ENCODE measurements around the gene ZNRF1. TPM values are rescaled to one million over a fixed set of nuclear protein-coding genes. Genes with fewer than 3 reads are reported as not detected.

Gene ZNRF1
- total RNA-seq, 1 donor from 2014 or later = 42.5 TPM

DNA sequence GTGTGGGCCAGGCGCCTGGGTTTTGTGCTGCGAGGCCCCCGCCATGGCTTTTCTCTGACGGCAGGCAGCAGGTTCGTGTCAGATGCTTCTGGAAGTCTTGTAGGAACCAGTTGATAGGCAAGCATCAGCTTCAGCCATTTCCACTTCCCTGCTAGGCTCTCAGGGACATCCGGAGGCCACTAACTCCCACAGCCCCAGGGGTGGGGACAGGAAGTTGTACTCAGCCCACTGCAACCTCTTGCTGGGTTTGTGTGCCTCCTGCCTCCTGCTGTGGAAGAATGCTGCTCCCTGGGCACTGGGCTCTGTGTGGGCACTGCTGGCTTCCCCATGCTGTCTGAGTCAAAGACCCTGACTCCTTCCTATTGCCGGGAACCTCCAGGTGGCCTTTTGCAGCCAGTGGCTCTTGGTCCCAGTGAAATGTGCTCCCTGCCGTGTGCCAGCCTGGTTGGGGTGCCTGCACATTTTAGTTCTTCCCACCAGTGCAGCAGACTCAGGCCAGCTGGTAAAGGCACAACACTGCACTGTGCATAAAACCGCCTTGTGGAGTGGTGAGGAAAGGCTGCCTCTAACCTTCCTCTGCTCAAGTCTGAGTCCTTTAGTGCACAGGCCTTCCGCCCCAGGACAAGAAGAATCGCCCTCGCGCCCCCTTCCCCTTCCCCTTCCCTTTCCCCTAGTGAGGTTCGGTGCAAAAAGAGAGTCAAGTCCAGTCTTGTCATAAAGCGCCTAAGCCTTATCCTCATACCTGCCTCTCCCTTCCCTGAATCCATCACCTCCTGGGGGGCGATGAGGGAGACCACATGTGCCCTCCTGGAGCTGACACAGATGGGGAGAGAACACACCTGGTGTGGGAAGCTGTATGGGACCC lies 101.1 kb downstream of the ZNRF1 start:
- ATAC-seq = no peak

DNA sequence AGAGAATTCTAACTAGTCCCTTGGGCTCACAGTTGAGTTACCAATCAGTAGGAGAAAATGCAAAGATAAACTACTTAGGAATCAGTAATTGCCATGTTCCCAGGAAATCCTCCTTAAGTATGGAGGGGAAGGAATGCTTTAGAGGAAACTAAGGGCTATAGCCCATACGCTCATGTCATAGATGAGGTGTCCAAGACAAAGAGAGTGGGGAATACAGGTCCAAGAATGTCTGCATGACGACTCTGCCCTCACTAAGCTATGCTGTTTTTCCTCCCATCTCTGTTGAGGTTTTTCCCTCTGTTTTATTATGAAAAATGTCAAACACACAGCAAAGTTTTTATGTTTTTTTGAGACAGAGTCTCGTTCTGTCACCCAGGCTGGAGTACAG lies 101.8 kb downstream of the ZNRF1 start:
- no peak for ATAC-seq

DNA sequence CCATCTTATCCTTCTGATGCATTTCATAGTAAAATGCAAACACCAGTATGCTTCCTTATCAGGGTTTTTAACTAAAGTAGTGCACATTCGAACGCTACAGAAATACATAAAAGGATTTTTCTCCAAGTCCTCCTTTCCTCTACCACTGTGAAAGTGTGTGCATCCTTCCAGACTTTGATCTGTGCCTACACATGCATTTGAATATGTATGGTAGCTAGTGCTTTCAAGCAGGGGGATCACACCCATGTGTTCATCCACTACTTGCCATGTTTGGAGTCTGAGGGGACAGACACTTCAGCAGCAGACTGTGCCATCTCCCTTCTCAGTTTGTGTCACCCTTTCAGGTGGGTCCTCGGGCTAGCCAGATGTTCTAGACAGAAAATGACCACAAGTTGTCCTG lies 102.8 kb downstream of the ZNRF1 start:
- ATAC-seq = no peak

DNA sequence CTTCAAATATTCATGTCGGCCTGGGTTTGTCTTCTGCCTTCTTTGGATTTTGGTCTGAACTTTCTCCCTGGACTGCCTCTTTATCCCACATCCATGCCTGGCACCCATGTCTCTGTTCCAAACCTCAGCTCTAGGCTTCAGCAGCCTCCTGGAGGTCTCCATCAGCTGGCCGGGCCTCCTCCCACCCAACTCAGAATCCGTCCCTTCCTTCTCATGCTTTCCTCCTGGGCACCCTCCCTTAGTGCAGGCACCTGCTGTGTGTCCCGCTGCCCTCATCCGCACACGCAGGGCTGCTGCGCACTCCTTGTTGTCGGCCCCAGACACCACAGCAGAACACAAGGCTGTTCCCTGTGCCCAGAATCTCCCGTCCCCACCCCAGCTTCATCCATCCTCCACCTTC lies 103.8 kb downstream of the ZNRF1 start:
- ATAC-seq = no peak

DNA sequence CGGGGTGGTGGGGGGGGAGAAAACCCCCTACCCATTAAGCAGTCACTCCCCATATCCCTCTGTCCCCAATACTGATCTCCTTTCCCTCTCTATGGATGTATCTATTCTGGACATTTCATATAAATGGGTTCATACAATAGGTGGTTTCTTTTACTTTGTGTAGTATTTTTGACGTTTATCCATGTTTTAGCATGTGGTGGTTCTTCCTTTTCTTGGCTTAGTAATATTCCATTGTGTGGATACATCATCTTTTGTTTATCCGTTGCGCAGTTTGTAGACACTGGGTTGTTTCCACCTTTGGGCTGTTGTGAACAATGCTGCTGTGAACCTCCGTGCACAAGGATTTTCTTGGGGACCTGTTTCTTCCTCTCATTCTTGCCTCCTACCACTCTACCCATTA lies 105.2 kb downstream of the ZNRF1 start:
- ATAC-seq = no peak

DNA sequence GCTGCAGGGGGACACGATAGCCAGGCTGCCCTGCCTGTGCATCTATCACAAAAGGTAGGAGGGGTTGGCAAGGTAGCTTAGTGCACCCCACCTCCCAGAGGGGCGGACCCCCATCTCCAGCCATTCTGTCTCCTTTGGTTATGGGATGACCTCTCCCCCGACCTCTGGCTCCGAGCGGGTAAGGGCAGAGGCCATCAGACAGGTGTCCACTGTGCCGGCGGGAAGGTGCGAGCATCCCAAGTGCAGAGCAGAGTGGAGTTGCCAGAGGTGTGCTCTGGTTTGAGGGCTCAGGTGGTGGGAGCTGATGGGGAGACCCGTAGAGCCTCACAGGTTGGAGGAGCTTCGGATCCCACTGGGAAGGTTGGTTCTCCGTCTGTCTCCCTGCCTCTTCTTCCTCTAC lies 106.0 kb downstream of the ZNRF1 start:
- no peak for ATAC-seq

DNA sequence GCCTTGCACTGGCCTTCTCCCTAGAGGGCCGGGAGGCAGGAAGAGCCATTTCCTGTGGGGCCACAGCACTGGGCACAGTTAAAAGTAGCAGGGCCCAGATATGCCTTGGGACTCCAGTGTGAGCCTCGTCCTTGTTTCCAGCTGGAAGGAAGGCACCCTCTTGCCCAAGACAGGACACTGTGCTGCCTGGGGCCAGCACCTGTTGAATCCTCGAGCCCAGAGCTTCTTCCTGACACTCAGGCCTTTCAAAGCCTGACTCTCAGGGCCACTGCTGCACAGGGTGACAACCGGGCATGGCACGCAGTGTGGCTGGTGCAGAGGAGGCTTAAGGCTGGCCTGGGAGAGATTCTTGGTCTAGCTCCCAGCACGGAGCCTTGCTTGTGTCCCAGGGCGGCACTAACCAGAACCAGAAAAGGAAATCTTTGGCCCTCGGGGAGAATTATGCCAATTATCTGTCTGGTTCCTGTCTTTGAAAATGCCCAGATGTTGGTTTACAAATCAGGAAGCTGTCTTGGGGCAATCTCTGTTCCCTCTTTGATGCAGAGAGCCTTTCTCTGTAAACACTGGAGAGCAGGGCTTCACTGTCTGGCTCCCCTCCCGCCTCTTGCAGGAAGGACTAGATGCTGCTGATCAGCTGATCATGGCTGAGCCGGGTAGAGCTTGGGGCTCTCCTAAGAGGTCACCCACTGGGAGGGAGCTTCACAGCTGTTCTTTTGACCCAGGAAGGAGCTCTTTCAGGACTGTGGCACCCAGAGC lies 106.7 kb downstream of the ZNRF1 start:
- ATAC-seq = no peak

DNA sequence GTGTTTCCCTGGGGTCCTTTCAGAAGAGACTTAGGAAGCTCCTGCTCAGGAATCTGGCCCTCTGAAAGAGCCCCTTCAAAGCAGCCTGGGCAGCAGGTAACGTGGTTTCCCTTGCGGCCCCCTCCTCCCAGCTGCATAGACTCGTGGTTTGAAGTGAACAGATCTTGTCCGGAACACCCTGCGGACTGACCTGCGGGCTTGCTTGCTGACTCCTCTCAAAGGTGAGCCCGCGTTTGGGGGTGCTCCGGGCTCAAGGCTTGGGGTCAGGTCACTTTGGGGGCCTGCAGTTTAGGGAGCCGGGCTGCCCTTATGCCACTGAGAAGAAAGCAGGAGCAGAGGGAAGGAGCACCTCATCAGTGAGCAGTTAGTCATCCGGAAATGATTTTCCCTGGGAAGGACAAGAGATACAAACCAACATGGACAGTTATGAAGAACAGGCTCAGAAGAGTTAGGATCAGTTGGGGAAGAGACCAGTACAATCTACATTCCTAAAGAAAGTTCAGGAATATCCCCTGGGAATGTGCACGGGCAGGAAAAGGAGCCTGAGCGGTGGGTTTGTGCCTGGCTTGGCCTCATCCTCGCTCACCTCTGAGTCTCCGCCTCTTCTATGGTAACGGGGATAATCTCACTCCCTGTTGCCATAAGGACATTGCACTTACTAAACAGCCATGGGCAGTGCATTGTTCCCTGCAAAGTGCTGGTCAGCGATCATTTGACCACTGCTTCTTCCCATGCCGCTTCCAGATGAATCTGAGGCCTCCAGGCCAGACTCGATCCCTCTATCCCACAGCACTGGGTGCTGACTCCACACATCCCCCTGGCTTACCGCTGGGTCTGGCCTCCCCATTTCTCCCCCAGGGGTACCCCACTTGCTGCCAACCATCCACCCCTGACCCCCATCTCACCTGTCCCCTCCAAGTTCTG lies 107.8 kb downstream of the ZNRF1 start:
- no peak for ATAC-seq

DNA sequence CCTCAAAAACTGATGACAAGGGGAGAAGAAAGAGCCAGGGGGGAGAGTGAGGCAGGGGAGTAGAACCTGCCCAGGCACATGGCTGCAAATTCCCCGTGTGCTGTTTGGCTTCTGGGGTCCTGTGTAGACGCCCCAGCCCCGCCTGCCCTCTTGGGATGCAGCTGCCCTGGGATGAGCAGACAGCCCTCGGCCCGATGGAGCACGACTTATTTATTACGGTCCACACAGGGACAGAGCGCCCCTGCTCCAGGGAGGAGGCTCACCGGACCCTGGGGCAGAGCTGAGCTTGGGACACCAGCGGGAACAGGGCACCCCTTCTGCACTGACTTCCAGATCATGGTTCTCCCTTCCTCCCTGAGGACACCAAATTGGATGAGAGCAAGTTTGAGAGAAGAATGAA lies 108.7 kb downstream of the ZNRF1 start:
- no peak for ATAC-seq

DNA sequence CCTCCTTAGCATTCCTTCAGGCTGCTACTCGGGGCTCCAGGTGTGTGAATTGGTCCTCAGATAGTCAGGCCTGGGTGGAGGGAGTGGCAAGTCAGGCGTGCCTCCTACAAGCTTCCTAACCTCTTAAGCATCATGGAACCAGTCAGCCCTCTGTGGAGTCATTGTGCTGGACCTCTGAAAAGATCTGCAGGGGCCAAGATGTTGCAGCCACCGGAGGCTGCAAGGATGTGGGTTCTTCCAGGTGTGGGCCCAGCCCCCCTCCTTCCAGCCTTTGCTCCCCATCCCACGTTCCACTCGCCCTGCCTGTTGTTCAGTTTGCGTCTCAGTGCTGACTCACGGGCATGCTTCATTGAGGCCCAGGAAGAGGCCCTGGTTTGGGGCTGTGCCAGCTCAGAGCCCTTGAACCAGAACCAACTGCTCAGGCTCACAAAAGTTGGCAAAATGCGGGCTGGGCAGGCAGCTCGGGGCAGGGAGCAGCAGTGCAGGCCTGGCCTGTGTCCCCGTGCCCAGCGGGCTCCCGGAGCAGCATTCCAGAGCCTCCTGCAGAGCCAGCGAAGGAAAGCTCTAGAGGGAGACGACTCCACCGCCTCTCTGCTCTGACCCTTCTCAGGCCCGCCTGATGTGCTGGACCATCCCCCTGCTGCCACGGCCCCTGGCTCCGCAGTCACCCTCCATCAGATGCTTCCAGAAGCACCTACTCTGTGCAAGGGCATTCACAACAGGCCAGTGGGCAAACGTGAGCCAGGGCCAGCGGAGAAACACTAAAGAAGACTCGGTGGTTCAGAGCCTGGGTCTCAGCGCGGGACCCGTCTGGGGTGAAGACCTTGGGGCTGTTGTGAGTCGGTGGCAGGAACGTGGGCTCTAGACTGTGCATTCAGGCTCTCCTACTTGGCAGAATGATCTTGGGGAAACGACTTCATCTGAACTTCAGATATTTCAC lies 110.2 kb downstream of the ZNRF1 start:
- peak; percentile 80 for ATAC-seq

DNA sequence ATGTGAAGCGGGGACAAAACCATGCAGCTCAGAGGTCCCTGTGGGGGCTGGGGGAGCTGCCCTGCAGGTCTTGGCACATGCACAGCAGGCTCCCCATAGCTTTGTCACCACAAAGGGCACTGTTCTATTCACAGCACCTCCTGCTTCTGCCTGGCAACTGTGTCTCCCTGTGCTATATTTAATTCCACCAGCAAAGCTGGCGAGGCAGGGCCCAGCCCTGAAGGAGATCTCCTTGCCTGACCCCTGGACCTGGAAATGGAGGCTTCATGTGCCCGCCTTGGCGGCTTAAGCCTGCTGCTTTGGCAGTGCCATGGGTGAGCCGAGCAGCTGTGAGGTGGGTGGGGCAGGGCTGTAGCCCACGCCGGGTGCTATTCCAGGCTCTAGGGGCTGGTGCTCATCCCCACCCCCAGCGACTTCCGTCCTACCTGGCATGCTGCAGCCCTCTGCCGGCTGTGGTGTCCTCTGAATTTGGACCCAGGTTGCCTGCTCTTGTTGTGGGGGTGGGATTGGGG lies 111.0 kb downstream of the ZNRF1 start:
- peak; percentile 14 for ATAC-seq

DNA sequence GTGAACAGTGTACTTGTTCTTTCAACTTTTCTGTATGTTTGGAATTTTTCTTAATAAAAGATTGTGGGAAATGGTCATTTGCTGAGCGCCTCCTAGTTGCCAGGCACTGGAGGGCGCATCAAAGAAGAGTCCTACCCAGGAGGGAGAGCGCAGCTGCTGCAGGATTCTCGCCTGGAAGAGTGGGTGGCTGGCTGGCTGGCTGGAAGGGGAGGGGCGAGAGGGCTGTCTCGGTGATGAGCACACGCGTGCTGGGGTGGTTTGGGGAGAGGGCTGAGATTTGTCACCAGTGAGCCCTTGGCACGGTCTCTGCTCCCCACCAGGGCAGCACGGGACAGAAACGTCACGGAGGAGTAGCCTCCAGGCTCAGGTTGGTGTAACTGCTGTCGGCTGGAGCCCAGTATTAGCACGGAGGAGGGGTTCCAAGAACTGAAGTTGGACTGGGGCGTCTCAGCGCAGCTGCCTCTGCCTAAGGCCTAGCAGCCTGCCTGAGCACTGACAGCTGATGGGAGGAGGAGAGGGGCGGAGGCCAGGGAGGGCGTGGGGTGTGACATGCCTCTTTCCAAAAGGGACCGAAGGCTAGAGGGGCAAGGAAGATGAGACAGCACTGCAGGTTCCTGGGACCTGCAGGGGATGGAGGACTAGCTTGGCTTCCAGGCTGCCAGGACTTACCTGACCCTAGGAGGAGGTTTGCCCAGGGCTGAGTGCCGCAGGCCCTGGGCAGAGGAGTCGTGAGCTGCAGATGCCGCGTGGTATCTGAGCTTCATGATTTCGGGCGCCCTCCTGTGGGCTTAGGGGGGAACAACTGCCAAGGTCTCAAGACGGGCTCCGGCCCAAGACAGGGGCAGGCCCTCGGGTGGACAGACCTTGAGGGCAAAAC lies 112.1 kb downstream of the ZNRF1 start:
- ATAC-seq = peak; percentile 51

DNA sequence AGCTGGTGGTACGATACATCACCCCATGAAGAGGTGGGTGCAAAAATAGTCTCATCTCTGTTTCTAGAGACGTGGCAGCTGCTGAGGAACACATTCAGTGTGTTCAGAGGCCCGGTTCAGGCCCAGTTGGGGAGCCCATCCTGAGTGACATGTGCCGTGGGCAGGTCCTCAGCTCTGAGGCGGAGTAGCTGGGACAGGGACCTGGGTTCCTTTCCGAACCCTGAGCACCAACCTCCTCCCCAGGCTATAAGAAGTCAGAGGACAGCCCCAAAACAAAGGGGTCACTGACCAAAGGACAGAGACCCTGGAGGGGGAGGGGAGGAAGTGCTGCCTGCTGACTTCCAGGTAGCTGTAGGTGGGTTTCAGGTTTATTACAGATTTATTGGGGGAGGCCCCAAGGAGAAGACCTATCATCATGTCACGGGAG lies 112.7 kb downstream of the ZNRF1 start:
- ATAC-seq = no peak

DNA sequence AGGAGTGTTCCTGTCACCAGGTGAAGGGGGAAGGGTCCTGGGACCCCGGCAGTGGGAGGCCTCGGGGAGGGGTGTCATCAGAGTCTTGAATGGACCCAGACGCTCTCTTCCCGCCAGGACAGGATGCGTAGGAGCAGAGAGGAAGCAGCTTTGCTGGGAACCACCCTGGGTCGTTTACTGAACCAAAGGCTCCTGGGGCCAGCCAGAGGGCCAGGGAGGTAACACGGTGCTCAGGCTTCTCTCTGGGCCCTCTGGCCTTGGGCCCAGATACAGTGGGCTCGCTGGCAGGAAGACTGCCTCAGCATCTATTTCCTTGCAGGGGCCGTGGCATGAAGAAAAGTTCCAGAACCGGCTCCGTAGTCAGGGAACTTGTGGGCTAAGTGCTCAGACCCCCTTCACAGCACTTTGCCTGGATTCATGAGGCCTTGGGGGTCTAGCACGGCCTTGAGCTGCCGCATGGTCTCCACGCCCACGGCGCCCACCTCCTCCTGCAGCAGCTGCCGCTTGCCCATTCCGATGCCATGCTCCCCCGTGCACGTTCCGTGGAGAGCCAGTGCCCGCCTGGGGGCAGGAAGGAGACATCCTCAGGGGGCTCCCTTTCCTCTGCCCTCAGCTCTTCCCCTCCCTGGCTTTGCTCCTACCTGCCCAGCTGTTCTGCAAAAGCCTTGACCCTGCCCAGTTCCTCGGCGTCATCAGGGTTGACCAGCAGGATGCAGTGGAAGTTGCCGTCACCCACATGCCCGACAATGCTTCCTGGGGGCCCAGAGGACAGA lies 113.3 kb downstream of the ZNRF1 start:
- ATAC-seq = no peak

DNA sequence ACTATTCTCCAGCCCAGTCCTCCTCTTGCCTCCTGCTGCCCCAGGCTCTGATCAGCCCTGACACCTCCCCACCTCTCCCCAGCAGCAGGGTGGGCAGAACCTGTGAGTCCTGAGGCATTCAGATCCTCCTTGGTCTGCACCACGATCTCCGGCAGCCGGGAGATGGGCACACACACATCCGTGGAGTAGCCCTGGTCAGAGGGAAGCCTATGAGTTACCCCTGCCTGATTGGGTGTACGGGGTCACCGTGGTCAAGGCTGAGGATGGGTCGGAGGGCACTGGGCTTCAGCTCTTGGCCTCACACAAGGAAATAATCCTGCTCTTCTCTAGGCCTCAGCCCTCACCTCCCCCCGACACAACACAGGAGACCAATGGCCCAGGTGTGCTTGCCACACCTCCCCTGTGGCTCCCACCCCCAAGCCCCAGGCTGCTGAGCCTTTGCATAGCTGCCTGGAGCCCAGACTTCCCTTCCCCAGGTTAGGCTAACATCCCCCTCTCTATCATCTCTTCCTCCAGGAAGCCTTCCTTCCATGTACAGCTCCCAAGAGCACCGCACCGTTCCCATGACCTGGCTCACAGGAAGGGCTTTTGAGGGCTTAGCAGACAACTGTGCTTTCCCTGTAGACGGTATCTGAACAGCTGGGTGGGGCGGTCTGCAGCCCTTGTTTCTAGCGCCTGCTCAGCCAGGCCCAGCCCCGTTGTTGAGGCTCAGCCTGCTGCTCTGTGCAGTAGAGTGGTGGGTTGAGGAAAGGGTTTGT lies 114.1 kb downstream of the ZNRF1 start:
- ATAC-seq = no peak

DNA sequence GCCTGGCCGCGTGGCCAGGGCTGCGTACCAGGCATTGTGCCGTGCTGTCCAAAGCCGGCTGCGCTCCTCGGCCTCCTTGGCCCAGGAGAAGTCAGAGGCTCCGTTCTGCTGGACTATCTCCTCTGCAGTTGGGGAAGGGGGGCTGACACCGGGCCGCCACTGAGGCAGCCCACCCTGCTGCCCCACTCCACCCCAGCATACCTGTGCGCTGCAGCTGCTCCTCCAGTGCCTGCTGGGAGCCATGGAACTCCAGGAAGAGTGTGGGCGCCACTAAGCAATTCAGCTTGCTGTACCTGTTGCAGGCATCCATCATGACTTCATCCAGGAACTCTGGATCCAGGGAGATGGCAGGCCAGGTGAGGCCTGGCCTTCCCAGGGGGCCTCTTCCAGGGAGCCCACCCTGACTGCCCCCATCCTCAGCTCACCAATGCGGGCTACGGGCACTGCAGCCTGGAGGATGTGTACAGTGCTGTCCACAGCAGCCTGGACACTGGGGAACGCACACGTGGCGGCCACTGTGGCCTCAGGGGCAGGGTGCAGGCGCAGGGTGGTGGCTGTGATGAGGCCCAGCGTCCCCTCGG lies 114.8 kb downstream of the ZNRF1 start:
- no peak for ATAC-seq

DNA sequence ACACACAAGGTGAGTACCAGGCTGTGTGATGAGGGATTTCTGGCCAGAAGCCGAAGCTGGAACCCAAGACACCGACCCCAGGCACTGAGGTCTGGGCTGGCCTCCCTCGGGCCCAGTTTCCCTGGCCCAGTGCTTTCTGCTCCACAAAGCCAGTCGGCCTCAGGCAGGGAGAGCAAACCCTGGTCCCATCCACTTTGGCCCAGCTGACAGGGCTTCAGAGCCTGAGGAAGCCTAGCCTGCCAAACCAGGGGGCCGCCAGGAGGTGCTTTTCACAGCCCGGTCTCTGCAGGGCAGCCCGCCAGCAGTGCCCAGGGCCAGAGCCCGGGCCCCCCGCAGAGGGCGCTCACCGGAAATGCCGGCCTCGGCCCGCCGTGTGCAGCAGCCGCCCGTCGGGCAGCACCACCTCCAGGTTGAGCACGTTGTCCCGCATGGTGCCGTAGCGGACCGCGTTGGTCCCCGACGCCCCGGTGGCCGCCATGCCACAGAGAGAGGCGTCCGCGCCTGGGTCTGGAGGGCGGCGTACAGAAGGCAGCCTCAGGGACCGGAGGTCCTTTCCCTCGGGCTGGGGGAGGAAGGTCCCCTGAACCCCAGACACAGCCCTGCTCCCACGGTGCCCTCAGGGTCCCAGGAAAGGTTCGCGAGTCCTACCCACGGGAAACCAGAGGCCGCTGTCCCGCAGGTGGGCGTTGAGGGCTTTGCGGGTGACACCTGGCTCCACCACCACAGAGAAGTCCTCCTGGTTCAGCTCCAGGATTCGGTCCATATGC lies 115.5 kb downstream of the ZNRF1 start:
- no peak for ATAC-seq

All from esophagus mucosa (tissue), 1 donor.